Body of pancreas (tissue), 4 donors: Measurements from ENCODE around the gene KLHDC8B. TPM values are rescaled to one million over a fixed set of nuclear protein-coding genes. Genes with fewer than 3 reads are reported as not detected.

ENCODE experiments used
- ATAC-seq: fragments of 150-250 bp; one replicate; pipeline ENCODE4 v1.9.1; 2016
- DNase-seq, 4 donors: peaks; one replicate each; pipeline ENCODE4 v3.0.0-alpha.2; 2019
- H3K27ac ChIP-seq, 4 donors: fragments of 200-600 bp; sonication (generic); 1 replicate in 3 of 4; 2 replicates in 1 of 4; pipeline versions ENCODE4 v1.5.1 to v1.6.1; 2016 to 2019; ENCODE audit warnings: mild to moderate bottlenecking in 1 of 4, mixed read lengths in 1 of 4, moderate library complexity in 1 of 4
- H3K27me3 ChIP-seq, 2 donors: fragments of 200-600 bp; sonication (generic); one replicate each; pipeline ENCODE4 v1.6.0; 2016; ENCODE audit warnings: mild to moderate bottlenecking in 1 of 2
- H3K36me3 ChIP-seq, 2 donors: fragments of 200-600 bp; sonication (generic); replicated peaks in 1 of 2; 2 replicates each; pipeline ENCODE4 v1.5.1; 2016; ENCODE audit warnings: low read depth in 2 of 2; ENCODE audit not compliant: insufficient read depth in 1 of 2
- H3K4me1 ChIP-seq: fragments of 200-600 bp; sonication (generic); one replicate; pipeline ENCODE4 v1.6.0; 2016
- H3K4me3 ChIP-seq, 2 donors: fragments of 200-600 bp; sonication (generic); 1 replicate in 1 of 2; 2 replicates in 1 of 2; pipeline ENCODE4 v1.5.1; 2016 to 2019
- H3K9me3 ChIP-seq, 3 donors: fragments of 200-600 bp; sonication (generic); 1 replicate in 2 of 3; 2 replicates in 1 of 3; pipeline ENCODE4 v1.5.1; 2016
- POLR2A ChIP-seq, 3 donors: fragments of 450-650 bp; IDR thresholded peaks; one replicate each; pipeline ENCODE4 v1.6.1; 2016; ENCODE audit warnings: antibody characterized with exemption in 3 of 3, mild to moderate bottlenecking in 2 of 3
- WGBS, 2 donors: methylation state at CpG; one replicate each; pipeline ENCODE4 v1.1.5; 2017; 5-methylcytosine and 5-hydroxymethylcytosine counted together
- intact Hi-C: fragments of 100-400 bp; cut with DNase I; formaldehyde crosslinking; loops from one replicate; pipeline ENCODE4 v1.15.1; 2023
- total RNA-seq, 2 donors: library from RNA; depleted of rRNA; stranded (reverse); fragments of >200 nt; gene quantifications; one replicate each; pipeline ENCODE4 v1.1.0, GENCODE V29; 2016
- TF ChIP-seq, protein P1 (sequence below), 7 experiments: fragments of 450-650 bp in 4 of 7; fragments of 200-600 bp in 3 of 7; sonication (generic) in 3 of 7; IDR thresholded peaks; one replicate each; pipeline ENCODE4 v1.5.1; 2016 to 2019; ENCODE audit warnings: antibody characterized with exemption in 7 of 7

Gene KLHDC8B
- total RNA-seq, 2 donors from 2014 or later, result 19.5 to 22.1 TPM

GRCh38 chr3:49173116-49173791 lies 1.9 kb downstream of the KLHDC8B start:
- DNase-seq, result peak in 3 of 4 donors; percentile 44 to 50 (median 49)
- TF ChIP-seq, protein P1, sequence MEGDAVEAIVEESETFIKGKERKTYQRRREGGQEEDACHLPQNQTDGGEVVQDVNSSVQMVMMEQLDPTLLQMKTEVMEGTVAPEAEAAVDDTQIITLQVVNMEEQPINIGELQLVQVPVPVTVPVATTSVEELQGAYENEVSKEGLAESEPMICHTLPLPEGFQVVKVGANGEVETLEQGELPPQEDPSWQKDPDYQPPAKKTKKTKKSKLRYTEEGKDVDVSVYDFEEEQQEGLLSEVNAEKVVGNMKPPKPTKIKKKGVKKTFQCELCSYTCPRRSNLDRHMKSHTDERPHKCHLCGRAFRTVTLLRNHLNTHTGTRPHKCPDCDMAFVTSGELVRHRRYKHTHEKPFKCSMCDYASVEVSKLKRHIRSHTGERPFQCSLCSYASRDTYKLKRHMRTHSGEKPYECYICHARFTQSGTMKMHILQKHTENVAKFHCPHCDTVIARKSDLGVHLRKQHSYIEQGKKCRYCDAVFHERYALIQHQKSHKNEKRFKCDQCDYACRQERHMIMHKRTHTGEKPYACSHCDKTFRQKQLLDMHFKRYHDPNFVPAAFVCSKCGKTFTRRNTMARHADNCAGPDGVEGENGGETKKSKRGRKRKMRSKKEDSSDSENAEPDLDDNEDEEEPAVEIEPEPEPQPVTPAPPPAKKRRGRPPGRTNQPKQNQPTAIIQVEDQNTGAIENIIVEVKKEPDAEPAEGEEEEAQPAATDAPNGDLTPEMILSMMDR (IDR thresholded peaks at IDR 0.05), result no peak
- TF ChIP-seq POLR2A (IDR thresholded peaks at IDR 0.05), result no peak
- Histone ChIP-seq H3K27ac (peak overlapping the region in 3 of 4 donors; percentile 39 to 78 (median 53)), H3K36me3 (no peaks in the 10 kb centered on the region), H3K4me1 (peaks cover 35% of the 10 kb centered on the region), H3K27me3 (no peaks in the 10 kb centered on the region), H3K9me3 (no peaks in the 10 kb centered on the region), H3K4me3 (no peak overlapping the region)
- intact Hi-C loops, result loop anchor here (10.0 kb wide), 1 partner anchor 102 kb away; the partner anchor contains the start of gene C3orf62
- no peak for ATAC-seq
- WGBS, 2 donors, result 33 to 67% methylated on average over 2 to 3 of the region's 3 CpGs

DNA sequence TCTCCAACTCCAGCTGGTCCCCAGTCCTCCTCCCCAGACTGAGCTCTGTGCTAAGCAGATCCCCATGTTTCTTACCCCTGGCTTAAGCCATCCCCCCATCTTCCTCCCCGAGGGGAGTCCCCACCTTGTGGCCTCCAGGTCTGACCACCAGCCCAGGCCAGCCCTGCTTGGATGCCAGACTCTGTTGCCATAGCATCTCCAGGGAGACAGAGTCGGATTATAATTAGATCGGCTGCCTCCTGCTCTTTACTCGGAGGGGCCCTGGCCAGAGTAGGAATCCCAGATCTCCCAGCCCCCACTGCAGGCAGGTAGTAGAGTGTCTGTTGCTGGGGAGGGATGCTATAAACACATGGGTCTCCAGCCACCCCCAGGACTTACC lies 2.4 kb downstream of the KLHDC8B start:
- H3K9me3 ChIP-seq, result no peaks in the 10 kb centered on the region
- no peaks in the 10 kb centered on the region for H3K36me3 ChIP-seq
- DNase-seq (no peak), ATAC-seq (no peak)
- H3K27me3 ChIP-seq, result no peaks in the 10 kb centered on the region
- peak overlapping the region in 1 of 4 donors; percentile 53 for H3K27ac ChIP-seq
- intact Hi-C loops, result loop anchor here (10.0 kb wide), 1 partner anchor 101 kb away; the partner anchor contains the start of gene C3orf62
- WGBS, 2 donors, result 66 to 70% methylated on average over 4 of the region's 4 CpGs
- peaks cover 35% of the 10 kb centered on the region for H3K4me1 ChIP-seq
- TF ChIP-seq POLR2A (IDR thresholded peaks at IDR 0.05), result no peak
- TF ChIP-seq, protein P1 (IDR thresholded peaks at IDR 0.05), result no peak
- H3K4me3 ChIP-seq, result no peak overlapping the region

DNA sequence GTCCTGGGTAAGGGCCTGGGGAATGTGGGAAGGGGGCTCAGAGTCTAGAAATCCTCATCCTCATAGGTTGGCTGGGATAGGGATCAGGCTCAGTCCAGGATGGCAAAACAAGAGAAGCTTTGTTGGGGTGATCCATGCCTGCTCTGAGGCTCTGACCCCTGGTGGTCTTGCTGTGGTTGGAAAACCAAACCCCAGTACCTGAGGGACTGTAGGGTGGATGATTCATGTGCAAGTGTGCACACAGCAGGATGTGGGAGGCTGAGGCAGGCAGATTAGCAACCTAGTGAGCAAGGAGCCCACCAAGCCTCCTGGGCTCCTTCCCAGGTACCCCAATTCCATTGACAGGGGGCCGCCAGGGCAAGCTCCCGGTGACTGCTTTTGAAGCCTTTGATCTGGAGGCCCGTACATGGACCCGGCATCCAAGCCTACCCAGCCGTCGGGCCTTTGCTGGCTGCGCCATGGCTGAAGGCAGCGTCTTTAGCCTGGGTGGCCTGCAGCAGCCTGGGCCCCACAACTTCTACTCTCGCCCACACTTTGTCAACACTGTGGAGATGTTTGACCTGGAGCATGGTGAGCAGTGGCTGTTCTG lies 3.1 kb downstream of the KLHDC8B start:
- Histone ChIP-seq H3K36me3 (no peaks in the 10 kb centered on the region), H3K27ac (no peak overlapping the region), H3K27me3 (no peaks in the 10 kb centered on the region), H3K9me3 (no peaks in the 10 kb centered on the region), H3K4me1 (peaks cover 35% of the 10 kb centered on the region), H3K4me3 (no peak overlapping the region)
- ATAC-seq (no peak), DNase-seq (no peak)
- WGBS, 2 donors, result 94 to 100% methylated on average over 2 to 9 of the region's 9 CpGs
- intact Hi-C loops, result loop anchor here (10.0 kb wide), 1 partner anchor 100 kb away; the partner anchor contains the start of gene C3orf62
- TF ChIP-seq POLR2A (IDR thresholded peaks at IDR 0.05), result no peak
- TF ChIP-seq, protein P1 (IDR thresholded peaks at IDR 0.05), result no peak

DNA sequence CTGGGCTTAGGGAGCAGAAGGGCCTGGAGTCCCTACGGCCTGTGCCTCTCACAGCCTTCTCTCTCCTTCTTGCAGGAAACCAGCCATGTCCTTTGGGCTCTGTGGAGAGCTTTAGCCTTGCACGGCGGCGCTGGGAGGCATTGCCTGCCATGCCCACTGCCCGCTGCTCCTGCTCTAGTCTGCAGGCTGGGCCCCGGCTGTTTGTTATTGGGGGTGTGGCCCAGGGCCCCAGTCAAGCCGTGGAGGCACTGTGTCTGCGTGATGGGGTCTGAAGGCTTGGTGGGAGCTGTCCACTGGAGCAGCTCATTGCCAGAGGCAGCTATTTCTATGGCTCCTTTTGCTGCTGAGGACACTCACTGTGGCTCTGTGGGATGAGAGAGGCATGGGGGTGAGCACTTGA lies 4.1 kb downstream of the KLHDC8B start:
- ATAC-seq (no peak), DNase-seq (no peak)
- Histone ChIP-seq H3K9me3 (no peaks in the 10 kb centered on the region), H3K4me3 (no peak overlapping the region), H3K27ac (no peak overlapping the region), H3K36me3 (no peaks in the 10 kb centered on the region), H3K4me1 (peaks cover 32% of the 10 kb centered on the region), H3K27me3 (no peaks in the 10 kb centered on the region)
- WGBS, 2 donors, result 80 to 92% methylated on average over 1 to 8 of the region's 8 CpGs
- intact Hi-C loops, result loop anchor here (10.0 kb wide), 1 partner anchor 99 kb away; the partner anchor contains the start of gene C3orf62
- no peak for TF ChIP-seq POLR2A (IDR thresholded peaks at IDR 0.05)
- TF ChIP-seq, protein P1 (IDR thresholded peaks at IDR 0.05), result no peak
